NCI-H226 (cell line): Measurements from ENCODE around the gene LPO.
A peak's percentile ranks its signal among the peaks of the same experiment; 100 is the strongest.

Experiments
- DNase-seq: peaks from one replicate; pipeline ENCODE4 v3.0.0-alpha.2; 2015

LPO gene

GRCh38 chr17:58306131-58306951, 68.0 kb downstream of the LPO start:
- no peak for DNase-seq

DNA sequence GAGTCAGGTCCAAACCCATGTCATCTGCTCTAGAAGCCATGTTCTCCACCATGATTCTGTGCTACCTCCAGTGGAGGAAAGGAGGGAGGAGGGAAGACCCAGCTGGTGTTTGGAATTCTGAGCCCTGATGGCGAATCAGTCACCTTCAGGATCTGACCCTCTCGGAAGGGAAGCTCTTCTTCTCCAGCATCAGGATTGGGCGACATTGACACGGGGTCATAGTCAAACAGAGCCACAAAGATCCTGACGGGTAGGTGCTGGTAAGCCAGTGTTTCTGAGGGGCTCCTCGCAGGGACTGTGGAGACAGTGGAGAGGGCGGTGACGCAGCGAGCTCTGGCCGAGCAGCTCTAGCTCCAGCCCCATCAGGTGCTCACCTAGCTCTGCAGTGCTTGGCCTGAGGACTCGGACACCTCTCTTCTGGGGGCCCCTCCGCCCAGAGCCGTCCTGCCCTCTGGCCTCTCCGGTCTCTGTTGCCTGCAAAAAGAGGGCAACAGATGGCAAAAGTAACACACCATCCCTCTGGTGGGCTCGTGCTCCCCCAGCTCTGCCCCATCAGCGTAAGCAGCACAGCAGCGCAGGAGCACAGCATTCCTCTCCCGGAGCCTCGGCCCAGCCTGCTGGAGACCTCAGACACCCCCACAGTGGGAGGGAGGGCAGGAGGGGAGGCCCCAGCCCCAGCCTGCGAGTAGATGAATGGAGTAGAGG, 69.2 kb downstream of the LPO start:
- DNase-seq = no peak

GRCh38 chr17:58308173-58308984, 70.0 kb downstream of the LPO start:
- DNase-seq = no peak

DNA sequence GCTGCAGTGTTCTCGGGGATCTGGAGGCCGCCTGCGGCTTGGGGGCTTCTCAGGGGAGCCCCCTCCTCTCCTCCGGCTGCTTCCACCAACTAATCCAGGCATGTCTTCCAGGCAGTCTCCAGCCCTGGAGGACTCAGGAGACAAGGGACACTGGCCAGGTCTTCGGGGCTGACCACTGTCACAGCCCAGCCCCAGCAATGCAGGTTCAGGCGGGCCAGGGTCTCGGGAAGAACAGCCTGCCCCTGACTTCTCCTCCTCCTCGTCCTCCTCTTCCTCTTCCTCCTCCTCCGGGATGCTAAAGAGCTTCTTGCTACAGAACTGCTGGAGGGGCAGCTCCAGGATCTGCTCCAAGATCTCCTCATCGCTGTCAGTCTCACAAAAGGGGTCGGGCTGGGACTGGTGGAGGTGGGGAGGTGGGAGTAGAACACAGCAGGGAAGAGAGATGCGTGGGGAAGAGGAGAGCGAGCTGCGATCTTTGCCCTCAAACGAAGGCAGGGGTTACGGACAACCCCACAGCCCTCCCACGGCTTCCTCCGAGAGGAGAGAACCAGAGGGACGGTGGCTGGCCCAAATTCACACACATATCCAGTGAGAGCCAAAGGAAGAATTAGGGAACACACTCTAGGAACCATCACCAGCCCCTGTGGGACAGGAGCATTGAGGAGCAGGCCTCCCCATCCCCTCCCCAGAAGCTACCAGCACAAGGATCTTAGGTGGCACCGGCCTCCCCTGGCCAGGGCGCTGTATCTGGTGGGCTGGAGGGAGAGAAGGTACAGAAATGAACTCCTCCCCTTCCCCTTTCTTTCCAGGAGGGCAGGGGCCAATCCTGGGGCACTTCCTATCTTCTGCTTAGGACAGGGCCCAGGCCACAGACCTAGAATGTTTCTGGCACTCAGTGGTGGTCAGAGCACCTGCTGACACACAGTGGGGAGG, 70.9 kb downstream of the LPO start:
- DNase-seq = no peak

GRCh38 chr17:58309918-58310259, 71.5 kb downstream of the LPO start:
- no peak for DNase-seq

DNA sequence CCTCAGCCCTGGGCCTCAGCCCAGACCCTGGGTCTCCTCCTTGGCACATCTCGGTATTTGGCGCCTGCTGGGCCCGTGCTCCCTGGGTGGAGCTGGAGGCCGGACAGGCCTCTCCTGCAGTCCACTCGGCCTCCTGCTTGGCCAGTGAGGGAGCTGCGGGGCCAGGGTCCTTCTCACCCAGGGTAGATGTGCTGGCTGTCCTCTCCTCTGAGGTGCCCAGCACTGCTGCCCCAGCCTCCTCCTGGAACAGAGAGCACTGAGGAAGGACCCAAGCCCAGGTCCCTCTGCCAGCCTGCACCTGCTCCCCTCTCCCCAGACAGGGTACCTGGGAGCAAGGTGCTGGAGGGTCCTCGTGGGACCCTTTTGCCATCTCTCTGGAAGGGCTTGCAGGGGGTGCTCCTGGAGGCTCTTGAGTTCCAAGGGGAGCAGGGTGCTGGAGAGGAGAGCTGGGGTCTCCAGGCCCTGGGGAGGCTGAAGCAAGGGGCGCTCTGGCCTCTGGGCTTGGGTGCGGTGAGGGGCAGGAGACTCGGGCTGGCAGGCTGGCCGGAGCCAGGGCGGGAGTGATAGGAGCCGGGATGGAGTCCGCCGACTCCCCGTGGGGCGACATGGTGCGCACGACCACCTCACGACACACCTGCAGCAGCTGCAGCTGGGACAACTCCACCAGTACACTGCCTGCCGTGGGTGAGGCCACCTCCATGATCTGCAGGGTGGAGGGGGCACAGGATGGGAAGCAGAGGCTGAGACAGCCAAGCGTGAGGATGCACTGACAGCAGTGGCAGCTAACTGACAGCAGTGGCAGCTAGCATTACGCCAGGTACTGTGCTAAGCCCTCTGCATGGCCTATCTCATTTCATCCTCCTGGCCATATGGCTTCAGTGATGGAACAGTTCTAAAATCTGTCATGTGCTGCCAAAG, 72.4 kb downstream of the LPO start:
- no peak for DNase-seq

- no peak for DNase-seq
Measured at GRCh38 chr17:58311429-58311894, 73.1 kb downstream of the LPO start.

- no peak for DNase-seq
Measured at GRCh38 chr17:58312021-58312630, 73.7 kb downstream of the LPO start.

DNA sequence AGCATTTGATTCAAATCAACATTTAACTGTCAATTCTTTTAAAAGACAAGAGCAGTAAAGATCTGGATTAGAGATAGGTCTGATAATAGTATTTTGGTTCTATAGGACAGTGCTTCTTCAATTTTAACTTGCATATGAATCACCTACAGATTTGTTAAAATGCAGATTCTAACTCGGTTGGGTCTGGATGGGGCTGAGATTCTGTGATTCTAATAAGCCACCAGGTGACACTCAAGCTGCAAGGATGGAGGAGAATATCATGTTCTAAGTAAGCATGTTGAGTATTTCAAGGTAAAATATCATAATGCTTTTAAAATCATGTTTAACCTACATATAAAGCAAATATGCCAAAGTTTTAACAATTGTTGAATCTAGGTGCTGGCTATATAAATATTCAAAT, 74.4 kb downstream of the LPO start:
- DNase-seq = no peak

DNA sequence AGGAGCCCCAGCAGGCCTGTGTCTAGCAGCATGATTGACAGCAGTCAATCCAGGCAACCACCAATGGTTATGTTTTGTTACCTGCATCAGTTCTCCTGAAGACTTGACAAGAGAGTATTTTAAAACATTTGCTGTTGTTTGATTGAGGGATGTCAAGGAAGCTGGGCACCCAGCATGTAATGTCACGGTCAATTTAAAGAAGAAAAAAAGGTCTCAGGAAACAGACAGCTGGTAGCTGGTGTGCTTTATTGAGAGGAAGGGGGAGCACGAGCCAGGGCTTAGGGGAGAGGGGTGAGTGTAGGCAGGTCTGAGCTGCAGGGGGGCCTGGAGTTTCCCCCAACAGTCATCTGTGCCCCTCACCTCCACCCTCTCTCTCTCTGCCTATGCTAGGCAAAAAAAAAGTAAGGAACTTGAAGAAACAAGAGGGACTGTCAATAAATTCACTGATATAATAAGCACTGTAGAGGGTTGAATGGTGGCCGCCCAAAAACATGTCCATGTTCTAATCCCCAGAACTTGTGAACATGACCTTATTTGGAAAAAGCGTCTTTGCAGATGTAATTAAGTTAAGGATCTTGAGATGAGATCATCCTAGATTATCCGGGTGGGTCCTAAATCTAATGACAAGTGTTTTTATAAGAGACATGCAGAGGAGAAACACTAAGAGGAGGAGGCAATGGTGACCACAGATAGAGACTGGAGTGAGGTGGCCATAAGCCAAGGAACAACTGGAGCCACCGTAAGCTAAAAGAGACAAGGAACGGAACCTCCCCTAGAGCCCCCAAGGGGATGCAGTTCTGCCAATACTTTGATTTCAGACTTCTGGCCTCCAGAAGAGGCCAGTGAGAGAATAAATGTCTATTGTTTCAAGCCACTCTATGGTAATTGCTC, 75.7 kb downstream of the LPO start:
- no peak for DNase-seq

- DNase-seq = no peak
Measured at GRCh38 chr17:58314706-58315015, 76.3 kb downstream of the LPO start.

DNA sequence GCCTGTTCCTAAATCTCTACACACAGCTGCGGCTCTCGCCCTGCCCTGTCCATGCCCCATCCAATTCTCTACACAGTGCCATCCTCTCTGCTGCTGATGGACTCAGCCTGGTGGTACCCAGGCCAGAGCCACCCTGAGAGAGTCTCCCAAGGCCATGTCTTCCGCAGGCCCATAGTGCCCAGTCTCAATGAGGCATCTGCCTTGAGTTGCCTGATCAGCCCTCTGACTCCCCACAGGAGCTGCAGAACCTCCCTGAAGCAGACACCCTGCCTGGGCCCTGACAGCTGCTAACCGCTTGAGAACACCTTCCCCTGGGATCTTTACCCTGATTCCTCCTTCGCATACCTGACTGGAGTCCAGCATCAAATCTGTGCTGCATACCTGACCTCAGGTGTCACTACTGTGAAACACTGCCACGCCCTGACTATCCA, 76.9 kb downstream of the LPO start:
- no peak for DNase-seq

- no peak for DNase-seq
Measured at GRCh38 chr17:58315750-58316149, 77.4 kb downstream of the LPO start.

- no peak for DNase-seq
Measured at GRCh38 chr17:58316260-58316960, 78.0 kb downstream of the LPO start.

- DNase-seq = peak; percentile 85
Measured at GRCh38 chr17:58317421-58318064, 79.2 kb downstream of the LPO start.

GRCh38 chr17:58318065-58318481, 79.7 kb downstream of the LPO start:
- no peak for DNase-seq
